GM19395 (cell line): Measurements from ENCODE around the gene CLTA.
"Not testable (repeated sequence)": the region's sequence is repeated elsewhere in the genome, so short reads cannot be mapped to it uniquely, and the experiment has no call there.

Experiments
- ATAC-seq: cut with Tn5 transposase; IDR thresholded peaks from one replicate; pipeline ENCODE4 v1.9.1; 2021; ENCODE audit warnings: mild to moderate bottlenecking, moderate library complexity; ENCODE audit not compliant: unreplicated experiment

Gene CLTA

DNA sequence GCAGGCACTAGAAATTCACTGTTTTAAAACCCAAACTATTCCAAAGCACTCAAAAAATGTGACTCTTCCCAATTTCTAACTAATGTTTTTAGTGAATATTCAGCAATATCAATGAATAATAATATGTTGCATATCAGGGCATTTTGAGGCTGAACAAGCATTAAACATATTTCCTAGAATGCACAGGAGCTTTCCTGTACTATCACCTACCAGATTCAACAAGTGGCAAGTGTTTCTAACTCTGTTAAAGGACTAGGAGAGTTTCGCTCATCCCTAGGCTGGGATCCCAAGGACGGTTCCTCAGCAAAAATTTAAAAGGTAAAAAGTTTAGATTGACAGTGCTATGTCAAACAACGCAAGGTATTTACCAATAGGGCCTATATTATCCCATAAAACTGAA is 46.5 kb downstream of the CLTA start:
- ATAC-seq = no peak

GRCh38 chr9:36239205-36239604 is 48.5 kb downstream of the CLTA start:
- ATAC-seq = not testable (repeated sequence)

DNA sequence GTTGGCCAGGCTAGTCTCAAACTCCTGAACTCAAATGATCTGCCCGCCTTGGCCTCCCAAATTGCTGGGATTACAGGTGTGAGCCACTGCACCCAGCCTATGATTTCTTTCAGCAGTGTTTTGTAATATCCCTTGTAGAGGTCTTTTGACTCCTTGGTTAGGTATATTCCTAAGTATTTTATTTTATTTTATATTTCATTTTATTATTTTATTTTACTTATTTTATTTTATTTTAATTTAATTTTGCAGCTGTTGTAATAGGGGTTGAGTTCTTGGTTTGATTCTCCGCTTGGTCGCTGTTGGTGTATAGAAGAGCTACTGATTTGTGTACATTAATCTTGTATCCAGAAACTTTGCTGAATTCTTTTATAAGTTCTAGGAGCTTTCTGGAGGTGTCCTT is 49.0 kb downstream of the CLTA start:
- ATAC-seq = not testable (repeated sequence)

DNA sequence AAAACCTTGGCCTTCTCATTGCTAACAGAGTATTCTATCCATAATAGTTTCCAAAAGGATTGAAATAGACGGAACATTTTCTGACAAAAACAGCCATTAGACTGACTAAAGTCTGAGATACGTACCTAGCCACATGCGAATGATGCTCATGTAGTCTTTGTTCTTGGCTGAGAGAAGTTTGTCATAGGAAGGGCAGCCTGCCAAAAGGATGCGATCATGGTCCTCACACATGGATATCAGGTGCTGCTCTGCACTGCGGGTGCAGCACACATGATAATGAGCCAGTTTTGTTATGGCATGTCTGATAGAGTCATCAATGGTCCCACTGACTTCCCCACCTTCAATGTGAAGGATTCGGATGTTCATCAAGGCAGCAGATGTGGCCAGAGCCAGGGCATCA is 55.2 kb downstream of the CLTA start:
- no peak for ATAC-seq

GRCh38 chr9:36247356-36247755 is 56.6 kb downstream of the CLTA start:
- no peak for ATAC-seq

DNA sequence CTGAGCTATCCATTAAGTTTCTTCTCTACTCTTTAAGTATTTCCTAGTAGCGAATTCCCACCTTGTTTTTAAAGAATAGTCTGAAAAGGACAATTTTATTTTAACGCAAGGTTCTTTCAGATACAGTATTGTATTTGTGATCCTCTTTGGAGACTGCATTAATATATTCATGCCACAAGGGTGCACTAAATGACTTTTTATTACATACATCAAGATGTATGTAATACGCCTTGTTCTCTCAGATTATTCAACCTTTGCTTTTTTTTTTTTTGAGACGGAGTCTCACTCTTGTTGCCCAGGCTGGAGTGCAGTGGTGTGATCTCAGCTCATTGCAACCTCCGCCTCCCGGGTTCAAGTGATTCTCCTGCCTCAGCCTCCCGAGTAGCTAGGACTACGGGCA is 57.3 kb downstream of the CLTA start:
- ATAC-seq = not testable (repeated sequence)

- ATAC-seq = no peak
Measured at GRCh38 chr9:36249189-36249588, 58.5 kb downstream of the CLTA start.

GRCh38 chr9:36250079-36250478 is 59.4 kb downstream of the CLTA start:
- ATAC-seq = no peak

DNA sequence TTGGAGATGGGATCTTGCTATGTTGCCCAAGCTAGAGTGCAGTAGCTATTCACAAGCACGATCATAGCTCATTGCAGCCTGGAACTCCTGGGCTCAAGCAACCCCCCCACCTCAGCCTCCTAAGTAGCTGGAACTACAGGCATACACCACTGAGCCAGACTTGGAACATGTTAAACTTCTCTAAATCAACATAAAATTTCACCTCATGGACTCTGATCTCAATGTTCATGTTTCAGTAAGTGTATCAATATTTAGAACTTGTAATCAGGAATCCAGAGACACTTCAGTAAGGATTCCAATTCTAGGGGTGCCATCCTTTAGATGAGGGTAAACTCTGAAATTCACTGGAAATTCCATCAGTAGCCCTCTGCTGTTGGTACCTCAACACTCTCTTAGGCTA is 60.7 kb downstream of the CLTA start:
- no peak for ATAC-seq

GRCh38 chr9:36258208-36258995 is 67.7 kb downstream of the CLTA start, which contains the start of gene GNE:
TSS of gene GNE (minus strand) at chr9:36258448. CDS start at chr9:36249355, 9,093 bp downstream.
- peak; percentile 88 for ATAC-seq

- no peak for ATAC-seq
Measured at GRCh38 chr9:36258996-36259533, 68.3 kb downstream of the CLTA start.
